GM12878 (cell line): Measurements from ENCODE around the gene SPIB. TPM values are rescaled to one million over a fixed set of nuclear protein-coding genes. Genes with fewer than 3 reads are reported as not detected.

Source experiments
- ASH2L ChIP-seq: fragments of 300-600, 200-600 bp; sonication (generic); IDR thresholded peaks from 2 replicates; pipeline ENCODE4 v1.6.1; 2017; ENCODE audit warnings: low read depth, mild to moderate bottlenecking, borderline replicate concordance
- CREM ChIP-seq: IDR thresholded peaks from 2 replicates; pipeline ENCODE4 v1.6.1; 2014; ENCODE audit warnings: antibody characterized with exemption, low read depth
- EED ChIP-seq: sonication (generic); IDR thresholded peaks from 2 replicates; pipeline ENCODE4 v1.6.1; 2016; ENCODE audit warnings: antibody characterized with exemption, low read depth
- ETV6 ChIP-seq, 2 experiments: fragments of 450-650 bp in 1 of 2; IDR thresholded peaks in 1 of 2; conservative IDR thresholded peaks in 1 of 2; 2 replicates each; pipeline ENCODE4 v1.6.1; 2014; ENCODE audit warnings: antibody characterized with exemption in 1 of 2, borderline replicate concordance in 1 of 2, low read depth in 1 of 2, mild to moderate bottlenecking in 1 of 2, moderate library complexity in 1 of 2
- FOXK2 ChIP-seq: fragments of 450-650 bp; IDR thresholded peaks from 2 replicates; pipeline ENCODE4 v1.6.1; 2017; ENCODE audit warnings: mild to moderate bottlenecking, moderate library complexity
- FOXM1 ChIP-seq: IDR thresholded peaks from 2 replicates; pipeline ENCODE4 v1.6.1; 2012; ENCODE audit warnings: low read depth, mild to moderate bottlenecking, inconsistent platforms, low read length, moderate library complexity
- GATAD2B ChIP-seq: fragments of 450-650 bp; conservative IDR thresholded peaks from 2 replicates; pipeline ENCODE4 v1.6.1; 2017; ENCODE audit warnings: low read depth, mild to moderate bottlenecking, moderate library complexity
- HDAC2 ChIP-seq: fragments of 200-600 bp; sonication (generic); IDR thresholded peaks from 2 replicates; pipeline ENCODE4 v1.6.1; 2017
- HDGF ChIP-seq: fragments of 450-650 bp; IDR thresholded peaks from 2 replicates; pipeline ENCODE4 v1.6.1; 2016; ENCODE audit warnings: antibody characterized with exemption
- JUNB ChIP-seq: IDR thresholded peaks from 2 replicates; pipeline ENCODE4 v1.6.1; 2016; ENCODE audit warnings: antibody characterized with exemption, mild to moderate bottlenecking
- JUND ChIP-seq: IDR thresholded peaks from 2 replicates; pipeline ENCODE4 v1.6.1; 2012; ENCODE audit warnings: low read depth, mild to moderate bottlenecking, low read length, improper control_type of control experiment, moderate library complexity
- KAT2A ChIP-seq: conservative IDR thresholded peaks from 2 replicates; pipeline ENCODE4 v1.6.1; 2011; ENCODE audit warnings: low read depth, low read length; ENCODE audit not compliant: control insufficient read depth
- KLF5 ChIP-seq: fragments of 450-650 bp; IDR thresholded peaks from 2 replicates; pipeline ENCODE4 v1.6.1; 2014; ENCODE audit warnings: mild to moderate bottlenecking; ENCODE audit not compliant: partially characterized antibody
- NR2C2 ChIP-seq: IDR thresholded peaks from 2 replicates; pipeline ENCODE4 v1.6.1; 2011; ENCODE audit warnings: borderline replicate concordance, low read depth; ENCODE audit not compliant: control insufficient read depth, insufficient read length
- NR2F1 ChIP-seq: fragments of 450-650 bp; conservative IDR thresholded peaks from 2 replicates; pipeline ENCODE4 v1.6.1; 2017; ENCODE audit warnings: mild to moderate bottlenecking
- POLR2AphosphoS5 ChIP-seq: IDR thresholded peaks from 2 replicates; pipeline ENCODE4 v1.6.1; 2011; ENCODE audit warnings: mild to moderate bottlenecking, low read length, inconsistent platforms
- RAD51 ChIP-seq: fragments of 450-650 bp; IDR thresholded peaks from 2 replicates; pipeline ENCODE4 v1.6.1; 2016; ENCODE audit warnings: moderate library complexity, mild to moderate bottlenecking, inconsistent platforms
- RELA ChIP-seq: fragments of 450-650 bp; IDR thresholded peaks from 2 replicates; pipeline ENCODE4 v1.8.0; 2014; ENCODE audit warnings: borderline replicate concordance; ENCODE audit not compliant: partially characterized antibody
- SREBF1 ChIP-seq: IDR thresholded peaks from 2 replicates; pipeline ENCODE4 v1.6.1; 2012; ENCODE audit warnings: mild to moderate bottlenecking, low read length
- STAT1 ChIP-seq: fragments of 450-650 bp; conservative IDR thresholded peaks from 2 replicates; pipeline ENCODE4 v1.6.1; 2014; ENCODE audit warnings: antibody characterized with exemption, mild to moderate bottlenecking
- SUZ12 ChIP-seq: fragments of 200-600 bp; sonication (generic); IDR thresholded peaks from one replicate; pipeline ENCODE4 v1.6.1; 2018; ENCODE audit warnings: antibody characterized with exemption, mild to moderate bottlenecking; ENCODE audit not compliant: unreplicated experiment
- YBX1 ChIP-seq: fragments of 450-650 bp; IDR thresholded peaks from 2 replicates; pipeline ENCODE4 v1.6.1; 2016; ENCODE audit warnings: antibody characterized with exemption
- ZZZ3 ChIP-seq: IDR thresholded peaks from 2 replicates; pipeline ENCODE4 v1.6.1; 2011; ENCODE audit warnings: low read depth; ENCODE audit not compliant: control insufficient read depth, insufficient read length
- polyA plus RNA-seq, 11 experiments: library from polyadenylated mRNA; depleted of rRNA in 4 of 11; unstranded in 6 of 11; stranded (reverse) in 5 of 11; fragments of >200 nt; fragmentation: Nextera tagmentation in 4 of 11; fragmentation: Illumina TruSeq in 1 of 11; extraction: Ambion mirVana in 4 of 11; extraction: Trizol in 1 of 11; gene quantifications; 1 replicate in 1 of 11; 2 replicates in 10 of 11; pipeline versions ENCODE4 v1.2.1 to v1.2.3, GENCODE V29; 2011 to 2016; ENCODE audit warnings: inconsistent platforms in 2 of 11, missing spikeins in 2 of 11, low read depth in 1 of 11
- total RNA-seq, 4 experiments: library from RNA; depleted of rRNA in 3 of 4; stranded (reverse); fragments of >200 nt in 3 of 4; fragmentation: Illumina TruSeq in 1 of 4; extraction: Trizol in 1 of 4; gene quantifications; 2 replicates each; pipeline versions ENCODE4 v1.2.1 to v1.2.3, GENCODE V29; 2013 to 2021
- TF ChIP-seq, protein P1 (sequence below): fragments of 450-650 bp; formaldehyde crosslinking; IDR thresholded peaks from 2 replicates; pipeline ENCODE4 v1.4.0; 2022; ENCODE audit warnings: mild to moderate bottlenecking, moderate library complexity
- TF ChIP-seq, protein P2 (sequence below): fragments of 450-650 bp; IDR thresholded peaks from 2 replicates; pipeline ENCODE4 v1.6.1; 2017; ENCODE audit warnings: mild to moderate bottlenecking
- TF ChIP-seq, protein P3 (sequence below): IDR thresholded peaks from 2 replicates; pipeline ENCODE4 v1.6.1; 2012; ENCODE audit warnings: low read depth, low read length, improper control_type of control experiment

SPIB gene
- total and polyA plus RNA-seq, 10 of the 15 experiments (the other 5 are each of a cell fraction or from before 2014, with no cell fraction given), result 3.5 to 123 (median 56.0) TPM

DNA sequence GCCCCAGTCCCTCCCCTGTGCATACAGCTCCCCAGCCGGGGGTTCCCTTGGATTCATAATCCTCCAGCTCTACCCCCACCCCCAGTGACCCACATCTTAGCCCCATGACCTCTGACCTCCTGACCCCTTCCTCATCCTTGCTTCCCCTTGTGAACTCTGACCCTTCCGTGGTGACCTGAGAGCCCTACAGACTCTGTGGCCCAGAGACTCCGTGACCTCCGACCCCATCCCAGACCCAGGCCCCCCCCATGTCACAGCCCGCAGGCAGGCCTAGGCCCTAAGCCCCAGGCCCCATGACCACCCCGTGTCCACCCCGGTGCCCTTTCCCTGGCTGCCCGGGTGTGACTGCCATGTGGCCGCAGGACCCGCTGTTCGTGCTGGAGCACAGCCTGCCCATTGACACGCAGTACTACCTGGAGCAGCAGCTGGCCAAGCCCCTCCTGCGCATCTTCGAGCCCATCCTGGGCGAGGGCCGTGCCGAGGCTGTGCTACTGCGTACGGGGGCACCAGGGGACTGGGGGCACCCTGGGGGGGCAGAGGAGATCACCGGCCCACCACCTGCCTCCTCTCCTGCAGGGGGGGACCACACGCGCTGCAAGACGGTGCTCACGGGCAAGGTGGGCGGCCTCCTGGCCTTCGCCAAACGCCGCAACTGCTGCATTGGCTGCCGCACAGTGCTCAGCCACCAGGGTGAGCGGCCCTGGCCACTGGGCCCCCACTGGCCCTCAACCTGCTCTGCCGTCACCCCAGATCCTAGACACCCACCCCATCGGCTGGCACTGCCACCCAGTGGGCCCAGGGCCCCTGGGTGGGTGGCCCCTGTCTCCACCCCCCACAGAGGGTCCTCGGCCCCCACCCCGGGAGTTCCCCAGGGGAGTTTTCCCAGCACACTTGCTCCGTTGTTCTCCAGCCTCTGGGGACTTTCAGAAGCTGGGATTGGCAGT is 2.4 kb upstream of the SPIB start (continued):
- TF ChIP-seq, protein P1, sequence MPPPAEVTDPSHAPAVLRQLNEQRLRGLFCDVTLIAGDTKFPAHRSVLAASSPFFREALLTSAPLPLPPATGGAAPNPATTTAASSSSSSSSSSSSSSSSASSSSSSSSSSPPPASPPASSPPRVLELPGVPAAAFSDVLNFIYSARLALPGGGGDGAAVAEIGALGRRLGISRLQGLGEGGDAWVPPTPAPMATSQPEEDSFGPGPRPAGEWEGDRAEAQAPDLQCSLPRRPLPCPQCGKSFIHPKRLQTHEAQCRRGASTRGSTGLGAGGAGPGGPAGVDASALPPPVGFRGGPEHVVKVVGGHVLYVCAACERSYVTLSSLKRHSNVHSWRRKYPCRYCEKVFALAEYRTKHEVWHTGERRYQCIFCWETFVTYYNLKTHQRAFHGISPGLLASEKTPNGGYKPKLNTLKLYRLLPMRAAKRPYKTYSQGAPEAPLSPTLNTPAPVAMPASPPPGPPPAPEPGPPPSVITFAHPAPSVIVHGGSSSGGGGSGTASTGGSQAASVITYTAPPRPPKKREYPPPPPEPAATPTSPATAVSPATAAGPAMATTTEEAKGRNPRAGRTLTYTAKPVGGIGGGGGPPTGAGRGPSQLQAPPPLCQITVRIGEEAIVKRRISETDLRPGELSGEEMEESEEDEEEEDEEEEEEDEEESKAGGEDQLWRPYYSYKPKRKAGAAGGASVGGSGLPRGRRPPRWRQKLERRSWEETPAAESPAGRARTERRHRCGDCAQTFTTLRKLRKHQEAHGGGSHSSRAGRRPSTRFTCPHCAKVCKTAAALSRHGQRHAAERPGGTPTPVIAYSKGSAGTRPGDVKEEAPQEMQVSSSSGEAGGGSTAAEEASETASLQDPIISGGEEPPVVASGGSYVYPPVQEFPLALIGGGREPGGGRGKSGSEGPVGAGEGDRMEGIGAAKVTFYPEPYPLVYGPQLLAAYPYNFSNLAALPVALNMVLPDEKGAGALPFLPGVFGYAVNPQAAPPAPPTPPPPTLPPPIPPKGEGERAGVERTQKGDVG (CRISPR knock-in tag), result no peak
- TF ChIP-seq KLF5 (no peak), SREBF1 (peak; percentile 11; the same call in 1 of the 2 replicates), SUZ12 (no peak), NR2F1 (peak; percentile 100), GATAD2B (peak; percentile 65), RELA (no peak), EED (0 out of 2 replicates have a peak, but pooled peaks have one; percentile 32), POLR2AphosphoS5 (no peak), JUND (no peak), NR2C2 (peak; percentile 77), RAD51 (no peak), KAT2A (no peak), FOXM1 (no peak), JUNB (no peak), ETV6 (conservative IDR thresholded peaks at IDR 0.05 in 1 of 2, IDR thresholded peaks at IDR 0.05 in 1 of 2; ENCODE audit: borderline replicate concordance in 1 of 2, low read depth in 1 of 2) (no peak), HDAC2 (no peak), STAT1 (no peak), FOXK2 (no peak), HDGF (peak; percentile 89), ZZZ3 (no peak), ASH2L (no peak), YBX1 (no peak), CREM (no peak)
- TF ChIP-seq, protein P2, sequence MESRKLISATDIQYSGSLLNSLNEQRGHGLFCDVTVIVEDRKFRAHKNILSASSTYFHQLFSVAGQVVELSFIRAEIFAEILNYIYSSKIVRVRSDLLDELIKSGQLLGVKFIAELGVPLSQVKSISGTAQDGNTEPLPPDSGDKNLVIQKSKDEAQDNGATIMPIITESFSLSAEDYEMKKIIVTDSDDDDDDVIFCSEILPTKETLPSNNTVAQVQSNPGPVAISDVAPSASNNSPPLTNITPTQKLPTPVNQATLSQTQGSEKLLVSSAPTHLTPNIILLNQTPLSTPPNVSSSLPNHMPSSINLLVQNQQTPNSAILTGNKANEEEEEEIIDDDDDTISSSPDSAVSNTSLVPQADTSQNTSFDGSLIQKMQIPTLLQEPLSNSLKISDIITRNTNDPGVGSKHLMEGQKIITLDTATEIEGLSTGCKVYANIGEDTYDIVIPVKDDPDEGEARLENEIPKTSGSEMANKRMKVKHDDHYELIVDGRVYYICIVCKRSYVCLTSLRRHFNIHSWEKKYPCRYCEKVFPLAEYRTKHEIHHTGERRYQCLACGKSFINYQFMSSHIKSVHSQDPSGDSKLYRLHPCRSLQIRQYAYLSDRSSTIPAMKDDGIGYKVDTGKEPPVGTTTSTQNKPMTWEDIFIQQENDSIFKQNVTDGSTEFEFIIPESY, result peak; percentile 45; the same call in 1 of the 2 replicates
- TF ChIP-seq, protein P3, sequence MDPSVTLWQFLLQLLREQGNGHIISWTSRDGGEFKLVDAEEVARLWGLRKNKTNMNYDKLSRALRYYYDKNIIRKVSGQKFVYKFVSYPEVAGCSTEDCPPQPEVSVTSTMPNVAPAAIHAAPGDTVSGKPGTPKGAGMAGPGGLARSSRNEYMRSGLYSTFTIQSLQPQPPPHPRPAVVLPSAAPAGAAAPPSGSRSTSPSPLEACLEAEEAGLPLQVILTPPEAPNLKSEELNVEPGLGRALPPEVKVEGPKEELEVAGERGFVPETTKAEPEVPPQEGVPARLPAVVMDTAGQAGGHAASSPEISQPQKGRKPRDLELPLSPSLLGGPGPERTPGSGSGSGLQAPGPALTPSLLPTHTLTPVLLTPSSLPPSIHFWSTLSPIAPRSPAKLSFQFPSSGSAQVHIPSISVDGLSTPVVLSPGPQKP, result no peak
